SK-N-SH treated with all-trans-retinoic acid at 6 μM for 48 hours (cell line): ENCODE measurements around the gene PRKAG2.
"Not testable (repeated sequence)": the region's sequence is repeated elsewhere in the genome, so short reads cannot be mapped to it uniquely, and the experiment has no call there.

Experiments
- ATAC-seq: fragments of 200-7000 bp; cut with Tn5 transposase; 3 replicates; pipeline ENCODE4 v1.9.1; 2020; ENCODE audit warnings: mild to moderate bottlenecking, moderate library complexity
- ARNTL ChIP-seq: fragments of 450-650 bp; formaldehyde crosslinking; IDR thresholded peaks from 2 replicates; pipeline ENCODE4 v1.5.0; 2020; ENCODE audit warnings: low read depth, mild to moderate bottlenecking, moderate library complexity, borderline replicate concordance
- BACH2 ChIP-seq: fragments of 250-450 bp; sonication (Bioruptor Pico); IDR thresholded peaks from 2 replicates; pipeline ENCODE4 v1.9.0; 2021; ENCODE audit warnings: mild to moderate bottlenecking, borderline replicate concordance
- CREB5 ChIP-seq: fragments of 250-450 bp; sonication (Bioruptor Pico); IDR thresholded peaks from 2 replicates; pipeline ENCODE4 v1.5.1; 2020; ENCODE audit warnings: low read depth, mild to moderate bottlenecking, moderate library complexity
- CSDC2 ChIP-seq: fragments of 250-450 bp; sonication (Bioruptor Pico); IDR thresholded peaks from 2 replicates; pipeline ENCODE4 v1.5.0; 2020; ENCODE audit warnings: mild to moderate bottlenecking, moderate library complexity
- CSRNP3 ChIP-seq: fragments of 250-450 bp; sonication (Bioruptor Pico); IDR thresholded peaks from 2 replicates; pipeline ENCODE4 v1.5.1; 2021; ENCODE audit warnings: mild to moderate bottlenecking, moderate library complexity
- ESRRG ChIP-seq: fragments of 250-450 bp; sonication (Bioruptor Pico); IDR thresholded peaks from 2 replicates; pipeline ENCODE4 v1.6.1; 2021; ENCODE audit warnings: mild to moderate bottlenecking
- GLIS3 ChIP-seq: fragments of 250-450 bp; sonication (Bioruptor Pico); IDR thresholded peaks from 2 replicates; pipeline ENCODE4 v1.5.0; 2020; ENCODE audit warnings: mild to moderate bottlenecking, moderate library complexity
- OSR1 ChIP-seq: fragments of 250-450 bp; sonication (Bioruptor Pico); IDR thresholded peaks from 2 replicates; pipeline ENCODE4 v1.8.0; 2022; ENCODE audit warnings: moderate library complexity, mild to moderate bottlenecking, inconsistent platforms
- POU6F1 ChIP-seq: fragments of 250-450 bp; sonication (Bioruptor Pico); IDR thresholded peaks from 2 replicates; pipeline ENCODE4 v1.8.0; 2021; ENCODE audit warnings: low read depth, mild to moderate bottlenecking, moderate library complexity, borderline replicate concordance
- PPARA ChIP-seq: fragments of 250-450 bp; sonication (Bioruptor Pico); IDR thresholded peaks from 2 replicates; pipeline ENCODE4 v1.5.0; 2020; ENCODE audit warnings: mild to moderate bottlenecking, borderline replicate concordance
- SNAI2 ChIP-seq: fragments of 250-450 bp; sonication (Bioruptor Pico); IDR thresholded peaks from 2 replicates; pipeline ENCODE4 v1.5.0; 2020; ENCODE audit warnings: mild to moderate bottlenecking, moderate library complexity
- TCF4 ChIP-seq: fragments of 250-450 bp; sonication (Bioruptor Pico); IDR thresholded peaks from 2 replicates; pipeline ENCODE4 v1.8.0; 2021; ENCODE audit warnings: mild to moderate bottlenecking, moderate library complexity, borderline replicate concordance
- TOX ChIP-seq: fragments of 250-450 bp; sonication (Bioruptor Pico); IDR thresholded peaks from 2 replicates; pipeline ENCODE4 v1.8.0; 2021; ENCODE audit warnings: mild to moderate bottlenecking, moderate library complexity, borderline replicate concordance
- TSHZ2 ChIP-seq: fragments of 250-450 bp; sonication (Bioruptor Pico); IDR thresholded peaks from 2 replicates; pipeline ENCODE4 v1.5.0; 2020; ENCODE audit warnings: mild to moderate bottlenecking, moderate library complexity
- ZC3H10 ChIP-seq: fragments of 250-450 bp; sonication (Bioruptor Pico); IDR thresholded peaks from 2 replicates; pipeline ENCODE4 v1.5.1; 2021; ENCODE audit warnings: mild to moderate bottlenecking, moderate library complexity
- ZFP30 ChIP-seq: fragments of 450-650 bp; formaldehyde crosslinking; IDR thresholded peaks from 2 replicates; pipeline ENCODE4 v1.5.0; 2022; ENCODE audit warnings: mild to moderate bottlenecking, moderate library complexity
- ZNF565 ChIP-seq: fragments of 450-650 bp; formaldehyde crosslinking; conservative IDR thresholded peaks from 2 replicates; pipeline ENCODE4 v1.5.0; 2020; ENCODE audit warnings: low read depth, mild to moderate bottlenecking, moderate library complexity
- ZNF70 ChIP-seq: fragments of 450-650 bp; formaldehyde crosslinking; IDR thresholded peaks from 2 replicates; pipeline ENCODE4 v1.5.0; 2020; ENCODE audit warnings: mild to moderate bottlenecking, moderate library complexity
- ZNF8 ChIP-seq: fragments of 450-650 bp; formaldehyde crosslinking; IDR thresholded peaks from 2 replicates; pipeline ENCODE4 v1.5.0; 2020; ENCODE audit warnings: mild to moderate bottlenecking, moderate library complexity

PRKAG2 gene

GRCh38 chr7:151782598-151783448 lies 94.1 kb downstream of the PRKAG2 start:
- TF ChIP-seq BACH2 (CRISPR knock-in tag): no peak
- TF ChIP-seq TSHZ2: peak; percentile 54; the same call in 1 of the 2 replicates
- TF ChIP-seq POU6F1: no peak
- no peak; the same call in 1 of the 2 replicates for TF ChIP-seq ZFP30 (CRISPR knock-in tag)
- TF ChIP-seq ZNF70 (CRISPR knock-in tag): no peak
- peak; percentile 44; the same call in 1 of the 2 replicates for TF ChIP-seq GLIS3 (CRISPR knock-in tag)
- no peak for TF ChIP-seq SNAI2 (CRISPR knock-in tag)
- TF ChIP-seq CSDC2 (CRISPR knock-in tag): 0 out of 2 replicates have a peak, but pooled peaks have one; percentile 45
- no peak for TF ChIP-seq CREB5 (CRISPR knock-in tag)
- TF ChIP-seq OSR1 (CRISPR knock-in tag): no peak
- TF ChIP-seq CSRNP3 (CRISPR knock-in tag): no peak
- TF ChIP-seq ZC3H10: no peak
- TF ChIP-seq TOX (CRISPR knock-in tag): no peak
- no peak for TF ChIP-seq ZNF8 (CRISPR knock-in tag)
- TF ChIP-seq, all 23 proteins: peak for 3
- peak; percentile 98 for ATAC-seq

- not testable (repeated sequence) for ATAC-seq
These were observed 94.7 kb downstream of the PRKAG2 start for GRCh38 chr7:151782256-151782597.

GRCh38 chr7:151781161-151781845 lies 95.6 kb downstream of the PRKAG2 start:
- TF ChIP-seq PPARA (CRISPR knock-in tag) (no peak), ARNTL (CRISPR knock-in tag) (no peak), CSRNP3 (CRISPR knock-in tag) (no peak)

GRCh38 chr7:151780631-151781030 lies 96.3 kb downstream of the PRKAG2 start:
- no peak for TF ChIP-seq ARNTL (CRISPR knock-in tag)
- TF ChIP-seq ZC3H10: no peak
- no peak for TF ChIP-seq GLIS3 (CRISPR knock-in tag)
- no peak for TF ChIP-seq ZNF8 (CRISPR knock-in tag)
- TF ChIP-seq ESRRG (CRISPR knock-in tag): no peak
- TF ChIP-seq PPARA (CRISPR knock-in tag): no peak
- no peak for TF ChIP-seq TSHZ2
- no peak for TF ChIP-seq POU6F1
- TF ChIP-seq ZFP30 (CRISPR knock-in tag): no peak
- no peak for TF ChIP-seq TCF4
- no peak for TF ChIP-seq ZNF565 (CRISPR knock-in tag)
- no peak for TF ChIP-seq SNAI2 (CRISPR knock-in tag)
- TF ChIP-seq ZNF70 (CRISPR knock-in tag): no peak
- TF ChIP-seq OSR1 (CRISPR knock-in tag): no peak
- no peak for ATAC-seq

More at GRCh38 chr7:151781161-151781845, 95.6 kb downstream of the PRKAG2 start:
- ATAC-seq: no peak
